ENCODE measurements around the gene LDHAL6B. TPM values are rescaled to one million over a fixed set of nuclear protein-coding genes. Genes with fewer than 3 reads are reported as not detected.

Gene LDHAL6B
- total and polyA plus RNA-seq, 4 donors = 0.05 TPM; not detected in 3

DNA sequence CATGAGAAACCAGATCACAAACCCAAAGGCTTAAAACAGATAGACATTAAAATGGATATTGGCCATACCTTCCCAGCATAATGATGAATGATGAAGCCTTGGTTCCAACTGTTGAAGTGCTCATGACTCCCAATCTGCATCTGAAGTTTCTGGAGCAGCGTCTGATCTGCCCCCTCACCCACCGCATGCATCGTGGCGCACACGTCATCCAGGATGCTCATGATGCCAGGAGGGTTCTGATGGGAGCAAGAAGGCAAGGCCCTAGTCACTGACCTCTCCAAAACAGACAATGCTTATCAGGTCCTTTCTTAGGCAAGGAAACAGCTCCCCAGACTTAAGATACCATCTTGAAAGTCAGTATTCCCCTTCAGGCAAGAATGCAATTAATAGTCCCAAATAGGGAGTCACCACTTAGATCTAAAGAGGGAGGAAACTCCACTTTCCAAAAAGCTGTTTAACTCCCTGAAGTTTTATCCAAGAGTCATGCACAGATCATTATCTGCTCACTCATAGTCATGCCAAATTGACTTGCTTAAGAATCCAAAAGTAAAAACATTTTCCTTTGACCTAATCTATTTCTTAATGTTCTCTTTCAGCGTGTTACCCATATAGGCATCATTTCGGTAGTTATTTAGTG lies 2.1 kb downstream of the LDHAL6B start:
- no peak for DNase-seq
- WGBS, 2 donors = 96% methylated on average over 7 of the region's 7 CpGs
- Histone ChIP-seq H3K9me3 (ENCODE audit: control insufficient read depth in 4 of 4, insufficient read depth in 3 of 4, low read length in 3 of 4) (no peaks in the 10 kb centered on the region), H3K4me1 (ENCODE audit: control insufficient read depth in 5 of 5, insufficient read depth in 5 of 5, low read length in 5 of 5) (no peaks in the 10 kb centered on the region), H3K27ac (ENCODE audit: low read depth in 1 of 2, low read length in 1 of 2) (no peak overlapping the region), H3K36me3 (ENCODE audit: control insufficient read depth in 4 of 4, insufficient read depth in 4 of 4, low read length in 4 of 4) (peaks cover 0 to 25% (median 9%) of the 10 kb centered on the region in 4 donors), H3K27me3 (ENCODE audit: control insufficient read depth in 3 of 3, insufficient read depth in 3 of 3, low read length in 2 of 3) (no peaks in the 10 kb centered on the region), H3K9ac (ENCODE audit: insufficient read depth in 1 of 2, low read length in 2 of 2) (no peak overlapping the region), H3K4me3 (no peak overlapping the region)
- TF ChIP-seq, protein P1, sequence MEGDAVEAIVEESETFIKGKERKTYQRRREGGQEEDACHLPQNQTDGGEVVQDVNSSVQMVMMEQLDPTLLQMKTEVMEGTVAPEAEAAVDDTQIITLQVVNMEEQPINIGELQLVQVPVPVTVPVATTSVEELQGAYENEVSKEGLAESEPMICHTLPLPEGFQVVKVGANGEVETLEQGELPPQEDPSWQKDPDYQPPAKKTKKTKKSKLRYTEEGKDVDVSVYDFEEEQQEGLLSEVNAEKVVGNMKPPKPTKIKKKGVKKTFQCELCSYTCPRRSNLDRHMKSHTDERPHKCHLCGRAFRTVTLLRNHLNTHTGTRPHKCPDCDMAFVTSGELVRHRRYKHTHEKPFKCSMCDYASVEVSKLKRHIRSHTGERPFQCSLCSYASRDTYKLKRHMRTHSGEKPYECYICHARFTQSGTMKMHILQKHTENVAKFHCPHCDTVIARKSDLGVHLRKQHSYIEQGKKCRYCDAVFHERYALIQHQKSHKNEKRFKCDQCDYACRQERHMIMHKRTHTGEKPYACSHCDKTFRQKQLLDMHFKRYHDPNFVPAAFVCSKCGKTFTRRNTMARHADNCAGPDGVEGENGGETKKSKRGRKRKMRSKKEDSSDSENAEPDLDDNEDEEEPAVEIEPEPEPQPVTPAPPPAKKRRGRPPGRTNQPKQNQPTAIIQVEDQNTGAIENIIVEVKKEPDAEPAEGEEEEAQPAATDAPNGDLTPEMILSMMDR (IDR thresholded peaks at IDR 0.05; ENCODE audit: control extremely low read depth, extremely low read depth) = no peak
- ATAC-seq (ENCODE audit: insufficient read depth, low FRiP score) = no peak

DNA sequence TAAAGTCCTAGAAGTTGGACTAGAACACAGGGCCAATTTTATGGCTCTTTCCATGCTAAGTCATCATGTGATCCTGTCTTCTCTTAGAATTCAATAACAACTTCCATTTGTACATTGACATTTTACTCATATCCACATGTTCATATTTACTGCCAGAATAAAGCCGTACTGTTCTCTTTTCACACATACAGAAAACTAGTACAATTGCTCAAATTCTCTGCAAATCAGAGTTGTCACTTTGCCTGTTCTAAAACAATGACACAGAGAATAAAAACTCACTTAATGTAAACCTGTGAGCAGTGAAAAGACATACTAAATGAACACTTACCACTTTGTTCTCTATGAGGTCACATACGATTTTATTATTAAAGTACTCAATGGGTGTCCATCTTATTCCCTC lies 3.5 kb downstream of the LDHAL6B start:
- Histone ChIP-seq H3K27ac (ENCODE audit: low read depth in 1 of 2, low read length in 1 of 2) (no peak overlapping the region), H3K4me1 (ENCODE audit: control insufficient read depth in 5 of 5, insufficient read depth in 5 of 5, low read length in 5 of 5) (no peaks in the 10 kb centered on the region), H3K9ac (ENCODE audit: insufficient read depth in 1 of 2, low read length in 2 of 2) (no peak overlapping the region), H3K36me3 (ENCODE audit: control insufficient read depth in 4 of 4, insufficient read depth in 4 of 4, low read length in 4 of 4) (peaks cover 0 to 22% (median 8%) of the 10 kb centered on the region in 4 donors), H3K4me3 (no peak overlapping the region), H3K9me3 (ENCODE audit: control insufficient read depth in 4 of 4, insufficient read depth in 3 of 4, low read length in 3 of 4) (no peaks in the 10 kb centered on the region), H3K27me3 (ENCODE audit: control insufficient read depth in 3 of 3, insufficient read depth in 3 of 3, low read length in 2 of 3) (no peaks in the 10 kb centered on the region)
- TF ChIP-seq, protein P1 (IDR thresholded peaks at IDR 0.05; ENCODE audit: control extremely low read depth, extremely low read depth) = no peak
- DNase-seq (no peak), ATAC-seq (ENCODE audit: insufficient read depth, low FRiP score) (no peak)
- WGBS, 2 donors = 96% methylated on average over 2 of the region's 2 CpGs

DNA sequence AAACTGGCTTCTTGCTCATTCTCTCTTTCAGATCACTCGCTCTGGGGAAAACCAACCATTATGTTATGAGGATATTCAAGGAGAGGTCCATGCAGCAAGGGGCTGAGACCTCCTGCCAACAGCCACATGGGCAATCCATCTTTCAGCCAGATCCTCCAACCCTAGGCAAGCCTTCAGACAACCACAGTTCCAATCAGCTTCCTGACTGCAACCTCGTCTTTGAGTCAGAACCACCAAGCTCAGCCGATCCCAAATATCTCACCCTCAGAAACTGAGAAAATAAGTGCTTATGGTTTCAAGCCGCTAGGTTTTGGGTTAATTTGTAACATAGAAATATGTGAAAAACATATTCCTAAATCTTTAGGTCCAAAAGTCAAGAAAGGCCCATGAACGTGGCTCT lies 10.3 kb downstream of the LDHAL6B start:
- H3K27me3 ChIP-seq (ENCODE audit: control insufficient read depth in 3 of 3, insufficient read depth in 3 of 3, low read length in 2 of 3) = no peaks in the 10 kb centered on the region
- WGBS, 2 donors = 91% methylated on average over 5 of the region's 5 CpGs

More for the DNA sequence above, 10.3 kb downstream of the LDHAL6B start:
- no peaks in the 10 kb centered on the region for H3K9me3 ChIP-seq (ENCODE audit: control insufficient read depth in 4 of 4, insufficient read depth in 3 of 4, low read length in 3 of 4)
- H3K4me1 ChIP-seq (ENCODE audit: control insufficient read depth in 5 of 5, insufficient read depth in 5 of 5, low read length in 5 of 5) = peaks cover 0 to 4% (median 0%) of the 10 kb centered on the region in 5 donors
- H3K27ac ChIP-seq (ENCODE audit: low read depth in 1 of 2, low read length in 1 of 2) = no peak overlapping the region
- no peak for DNase-seq
- no peak overlapping the region for H3K9ac ChIP-seq (ENCODE audit: insufficient read depth in 1 of 2, low read length in 2 of 2)
- TF ChIP-seq, protein P1 (IDR thresholded peaks at IDR 0.05; ENCODE audit: control extremely low read depth, extremely low read depth) = no peak
- H3K4me3 ChIP-seq = no peak overlapping the region
- ATAC-seq (ENCODE audit: insufficient read depth, low FRiP score) = no peak
- peaks cover 0 to 12% (median 4%) of the 10 kb centered on the region in 4 donors for H3K36me3 ChIP-seq (ENCODE audit: control insufficient read depth in 4 of 4, insufficient read depth in 4 of 4, low read length in 4 of 4)

Data from lung (tissue), 12 donors.